K562 (cell line): ENCODE data around the gene ROBO1. TPM values are rescaled to one million over a fixed set of nuclear protein-coding genes. Genes with fewer than 3 reads are reported as not detected.

Experiments
- ATAC-seq: fragments of 200-7000 bp; cut with Tn5 transposase; 3 replicates; pipeline ENCODE4 v1.9.1; 2020; ENCODE audit warnings: moderate library complexity
- BruUV-seq: library from RNA; stranded (reverse); fragments of 400-500 nt; replicated peaks from 2 replicates; lab custom pipeline; 2021; lab: Mats Ljungman, UMichigan
- CTCF ChIA-PET: fragments of 300-600 bp; formaldehyde crosslinking; extraction: SDS; loops from one replicate; lab custom pipeline; 2021; ENCODE audit warnings: low intra/inter-chr PET ratio; lab: Yijun Ruan, JAX
- POLR2A ChIA-PET: fragments of 300-600, 350-650 bp; sonication (Branson Sonifier 250); formaldehyde crosslinking; extraction: SDS; loops from one replicate; lab custom pipeline; 2021; ENCODE audit warnings: antibody characterized with exemption, inconsistent platforms; lab: Yijun Ruan, JAX
- DNase-seq, 4 experiments: peaks; one replicate each; pipeline versions ENCODE4 v3.0.0 to v3.0.0-alpha.2; 2011 to 2018; ENCODE audit warnings: low spot score in 3 of 4, mixed read lengths in 3 of 4; ENCODE audit errors: extremely low read depth in 1 of 4
- FAIRE-seq: peaks from 2 replicates; lab custom pipeline; 2011; peaks lifted over from hg19 to GRCh38; lab: Jason Lieb, UNC
- H2AFZ ChIP-seq: 2 replicates; pipeline ENCODE4 v1.6.0; 2011; ENCODE audit warnings: low read depth, low read length, control low read depth, inconsistent platforms
- H3K27ac ChIP-seq: fragments of 200-600 bp; 3 replicates; pipeline ENCODE4 v1.8.0; 2011; ENCODE audit warnings: low read depth, mild to moderate bottlenecking, control low read depth, inconsistent platforms, low read length, moderate library complexity, mixed read lengths; ENCODE audit errors: extremely low read depth
- H3K27me3 ChIP-seq, 2 experiments: fragments of 300-600 bp in 1 of 2; 2 replicates in 1 of 2; 3 replicates in 1 of 2; pipeline versions ENCODE4 v1.6.0 to v1.8.0; 2011; ENCODE audit warnings: inconsistent platforms in 2 of 2, low read length in 2 of 2, mild to moderate bottlenecking in 1 of 2, mixed read lengths in 1 of 2, moderate library complexity in 1 of 2; ENCODE audit not compliant: control insufficient read depth in 2 of 2, insufficient read depth in 2 of 2
- H3K36me3 ChIP-seq: fragments of 300-600 bp; 3 replicates; pipeline ENCODE4 v1.8.0; 2011; ENCODE audit warnings: mild to moderate bottlenecking, low read length, inconsistent platforms; ENCODE audit not compliant: control insufficient read depth, insufficient read depth
- H3K4me1 ChIP-seq, 2 experiments: fragments of 200-600 bp in 1 of 2; replicated peaks in 1 of 2; 2 replicates in 1 of 2; 3 replicates in 1 of 2; pipeline versions ENCODE4 v1.5.1 to v1.8.0; 2011; ENCODE audit warnings: inconsistent platforms in 2 of 2, low read length in 2 of 2, mild to moderate bottlenecking in 1 of 2, mixed read lengths in 1 of 2, moderate library complexity in 1 of 2; ENCODE audit not compliant: control insufficient read depth in 2 of 2, insufficient read depth in 2 of 2
- H3K4me2 ChIP-seq: 2 replicates; pipeline ENCODE4 v1.6.1; 2011; ENCODE audit warnings: low read length, control low read depth, inconsistent platforms, mixed read lengths; ENCODE audit not compliant: insufficient read depth
- H3K4me3 ChIP-seq: fragments of 200-600 bp; sonication (generic), shearing (Covaris generic); 2 replicates; pipeline ENCODE4 v1.5.1; 2016; ENCODE audit warnings: control low read depth, inconsistent platforms
- H3K79me2 ChIP-seq: fragments of 200-600 bp; 3 replicates; pipeline ENCODE4 v1.8.0; 2011; ENCODE audit warnings: low read length, inconsistent platforms; ENCODE audit not compliant: control insufficient read depth, insufficient read depth
- H3K9ac ChIP-seq, 2 experiments: 2 replicates each; pipeline versions ENCODE4 v1.6.0 to v1.6.1; 2011; ENCODE audit warnings: low read depth in 2 of 2, low read length in 2 of 2, control low read depth in 1 of 2, inconsistent platforms in 1 of 2, mild to moderate bottlenecking in 1 of 2, mixed read lengths in 1 of 2; ENCODE audit not compliant: insufficient read depth in 1 of 2
- H3K9me1 ChIP-seq: one replicate; pipeline ENCODE4 v1.6.0; 2011; ENCODE audit warnings: inconsistent platforms, mild to moderate bottlenecking, low read length, moderate library complexity; ENCODE audit not compliant: control insufficient read depth, insufficient read depth
- H3K9me3 ChIP-seq: replicated peaks from 2 replicates; pipeline ENCODE4 v1.5.1; 2011; ENCODE audit warnings: low read depth, low read length, inconsistent platforms; ENCODE audit not compliant: control insufficient read depth, insufficient read depth
- H4K20me1 ChIP-seq: replicated peaks from 2 replicates; pipeline ENCODE4 v1.6.1; 2011; ENCODE audit warnings: low read length, inconsistent platforms, mixed read lengths; ENCODE audit not compliant: control insufficient read depth, insufficient read depth
- BRD4 ChIP-seq: fragments of 200-600 bp; sonication (generic); IDR thresholded peaks from 2 replicates; pipeline ENCODE4 v1.6.1; 2017; ENCODE audit warnings: inconsistent platforms
- GABPA ChIP-seq: fragments of 200-800 bp; sonication (Bioruptor generic); conservative IDR thresholded peaks from 2 replicates; pipeline ENCODE4 v1.6.1; 2016; ENCODE audit warnings: low read depth, missing genetic modification characterization, missing compliant biosample characterization
- HEY1 ChIP-seq: fragments of 250-450 bp; sonication (Bioruptor Pico); IDR thresholded peaks from 2 replicates; pipeline ENCODE4 v1.5.0; 2020; ENCODE audit warnings: mild to moderate bottlenecking, moderate library complexity, borderline replicate concordance
- KHSRP ChIP-seq: fragments of 450-650 bp; IDR thresholded peaks from 2 replicates; pipeline ENCODE4 v1.6.1; 2017
- MECOM ChIP-seq: fragments of 250-450 bp; sonication (Bioruptor Pico); IDR thresholded peaks from 2 replicates; pipeline ENCODE4 v1.8.0; 2022; ENCODE audit warnings: inconsistent platforms
- NEUROD1 ChIP-seq: fragments of 150-350 bp; IDR thresholded peaks from 2 replicates; pipeline ENCODE4 v1.6.1; 2014; ENCODE audit warnings: borderline replicate concordance, low read length, low read depth; ENCODE audit not compliant: partially characterized antibody
- WGBS: fragments of 100-300 bp; shearing (Covaris generic); methylation state at CpG from one replicate; pipeline ENCODE4 v1.1.6; 2016; ENCODE audit warnings: low coverage, mixed read lengths; ENCODE audit not compliant: insufficient coverage; ENCODE audit errors: missing lambda C conversion rate; 5-methylcytosine and 5-hydroxymethylcytosine counted together
- in situ Hi-C: fragments of 300-500 bp; cut with MboI; formaldehyde crosslinking; loops from 4 replicates; pipeline ENCODE4 v1.15.0; 2018; ENCODE audit warnings: inconsistent platforms, mixed read lengths
- intact Hi-C: fragments of 100-400 bp; cut with micrococcal nuclease; formaldehyde crosslinking; loops from 2 replicates; pipeline ENCODE4 v1.14.2; 2022
- polyA plus RNA-seq, 8 experiments: library from polyadenylated mRNA; depleted of rRNA in 4 of 8; stranded (reverse) in 5 of 8; unstranded in 3 of 8; fragments of >200 nt; fragmentation: Nextera tagmentation in 2 of 8; fragmentation: Illumina TruSeq in 1 of 8; extraction: Ambion mirVana in 2 of 8; extraction: Trizol in 1 of 8; gene quantifications; 2 replicates each; pipeline versions ENCODE4 v1.2.1 to v1.2.3, GENCODE V29; 2011 to 2014; ENCODE audit warnings: inconsistent platforms in 1 of 8, missing spikeins in 1 of 8
- total RNA-seq, 7 experiments: library from RNA; depleted of rRNA in 6 of 7; stranded (reverse); fragments of >200 nt in 6 of 7; fragmentation: Illumina TruSeq in 2 of 7; extraction: Trizol in 2 of 7; gene quantifications; 2 replicates each; pipeline versions ENCODE4 v1.2.1 to v1.2.3, GENCODE V29; 2011 to 2021; ENCODE audit warnings: low replicate concordance in 1 of 7
- TF ChIP-seq, protein P1 (sequence below): fragments of 450-650 bp; formaldehyde crosslinking; IDR thresholded peaks from 2 replicates; pipeline ENCODE4 v1.4.0; 2020; ENCODE audit warnings: mild to moderate bottlenecking, moderate library complexity
- TF ChIP-seq, protein P2 (sequence below), 2 experiments: fragments of 450-650 bp; IDR thresholded peaks; 2 replicates each; pipeline ENCODE4 v1.6.1; 2016

The ROBO1 gene
- total and polyA plus RNA-seq, 9 of the 15 experiments (the other 6 are each of a cell fraction or from before 2014, with no cell fraction given), result 0.01 to 0.53 (median 0.17) TPM; not detected in 5

DNA sequence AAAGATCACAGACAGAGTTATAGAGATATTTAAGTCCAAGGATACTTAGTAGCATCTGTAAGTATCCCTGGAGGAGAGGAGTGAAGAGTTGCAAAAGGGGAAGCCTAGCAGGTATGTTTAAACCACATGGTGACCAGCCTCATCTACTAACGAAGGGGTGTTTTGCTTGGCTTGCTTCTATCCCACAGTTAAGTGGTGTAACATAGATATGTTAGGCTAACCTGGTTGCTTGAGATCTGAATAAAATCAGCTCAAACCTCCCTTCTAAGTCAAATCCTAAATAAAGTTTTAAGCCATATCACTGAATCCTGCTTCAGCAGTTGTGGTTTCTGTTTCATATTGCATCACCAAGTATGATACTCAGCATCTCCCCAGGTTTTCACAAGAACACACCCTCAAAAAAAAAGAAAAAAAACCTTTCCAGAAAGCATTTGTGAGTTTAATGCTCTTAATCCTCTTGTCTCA, 880.2 kb downstream of the ROBO1 start:
- TF ChIP-seq GABPA (tag), result no peak
- TF ChIP-seq MECOM, result no peak
- no peak for TF ChIP-seq NEUROD1
- no peak for TF ChIP-seq HEY1 (CRISPR knock-in tag)
- TF ChIP-seq, protein P1, sequence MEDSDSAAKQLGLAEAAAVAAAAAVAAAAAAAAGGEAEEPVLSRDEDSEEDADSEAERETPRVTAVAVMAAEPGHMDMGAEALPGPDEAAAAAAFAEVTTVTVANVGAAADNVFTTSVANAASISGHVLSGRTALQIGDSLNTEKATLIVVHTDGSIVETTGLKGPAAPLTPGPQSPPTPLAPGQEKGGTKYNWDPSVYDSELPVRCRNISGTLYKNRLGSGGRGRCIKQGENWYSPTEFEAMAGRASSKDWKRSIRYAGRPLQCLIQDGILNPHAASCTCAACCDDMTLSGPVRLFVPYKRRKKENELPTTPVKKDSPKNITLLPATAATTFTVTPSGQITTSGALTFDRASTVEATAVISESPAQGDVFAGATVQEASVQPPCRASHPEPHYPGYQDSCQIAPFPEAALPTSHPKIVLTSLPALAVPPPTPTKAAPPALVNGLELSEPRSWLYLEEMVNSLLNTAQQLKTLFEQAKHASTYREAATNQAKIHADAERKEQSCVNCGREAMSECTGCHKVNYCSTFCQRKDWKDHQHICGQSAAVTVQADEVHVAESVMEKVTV, result no peak
- TF ChIP-seq KHSRP, result no peak
- TF ChIP-seq, protein P2, sequence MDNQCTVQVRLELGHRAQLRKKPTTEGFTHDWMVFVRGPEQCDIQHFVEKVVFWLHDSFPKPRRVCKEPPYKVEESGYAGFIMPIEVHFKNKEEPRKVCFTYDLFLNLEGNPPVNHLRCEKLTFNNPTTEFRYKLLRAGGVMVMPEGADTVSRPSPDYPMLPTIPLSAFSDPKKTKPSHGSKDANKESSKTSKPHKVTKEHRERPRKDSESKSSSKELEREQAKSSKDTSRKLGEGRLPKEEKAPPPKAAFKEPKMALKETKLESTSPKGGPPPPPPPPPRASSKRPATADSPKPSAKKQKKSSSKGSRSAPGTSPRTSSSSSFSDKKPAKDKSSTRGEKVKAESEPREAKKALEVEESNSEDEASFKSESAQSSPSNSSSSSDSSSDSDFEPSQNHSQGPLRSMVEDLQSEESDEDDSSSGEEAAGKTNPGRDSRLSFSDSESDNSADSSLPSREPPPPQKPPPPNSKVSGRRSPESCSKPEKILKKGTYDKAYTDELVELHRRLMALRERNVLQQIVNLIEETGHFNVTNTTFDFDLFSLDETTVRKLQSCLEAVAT (IDR thresholded peaks at IDR 0.05), result no peak
- TF ChIP-seq BRD4, result no peak
- ChIA-PET CTCF (no interaction called here), POLR2A (no interaction called here)
- intact Hi-C loops (no loop called here), in situ Hi-C loops (no loop called here)
- H3K9ac ChIP-seq, result no peak overlapping the region
- no peak overlapping the region for H3K4me3 ChIP-seq
- FAIRE-seq (no peak), DNase-seq (no peak), ATAC-seq (no peak)
- no peaks in the 10 kb centered on the region for H3K4me1 ChIP-seq
- no peak overlapping the region for H3K27ac ChIP-seq
- no peak overlapping the region for H2AFZ ChIP-seq
- no TSS peak for BruUV-seq
- no peaks in the 10 kb centered on the region for H3K27me3 ChIP-seq
- H3K4me2 ChIP-seq, result no peak overlapping the region
- no peaks in the 10 kb centered on the region for H3K9me1 ChIP-seq
- H4K20me1 ChIP-seq, result no peaks in the 10 kb centered on the region
- H3K36me3 ChIP-seq, result no peaks in the 10 kb centered on the region
- WGBS, result 0% methylated on average over 1 of the region's 1 CpG
- H3K79me2 ChIP-seq, result no peaks in the 10 kb centered on the region
- H3K9me3 ChIP-seq, result no peaks in the 10 kb centered on the region
